Tibial artery (tissue), 4 donors: ENCODE results near the gene THBS1.

Source experiments
- DNase-seq, 2 donors: peaks; one replicate each; pipeline ENCODE4 v3.0.0-alpha.2; 2019
- H3K27ac ChIP-seq, 2 donors: fragments of 200-600 bp; sonication (generic) in 1 of 2; 1 replicate in 1 of 2; 2 replicates in 1 of 2; pipeline ENCODE4 v1.5.1; 2018 to 2019; ENCODE audit warnings: mild to moderate bottlenecking in 1 of 2
- H3K27me3 ChIP-seq, 2 donors: fragments of 200-600 bp; sonication (generic) in 1 of 2; one replicate each; pipeline versions ENCODE4 v1.5.1 to v1.6.0; 2016 to 2019
- H3K36me3 ChIP-seq, 3 donors: fragments of 200-600 bp; sonication (generic) in 2 of 3; one replicate each; pipeline ENCODE4 v1.5.1; 2016 to 2019; ENCODE audit warnings: mild to moderate bottlenecking in 2 of 3
- H3K4me1 ChIP-seq, 4 donors: fragments of 200-600 bp; sonication (generic) in 2 of 4; 1 replicate in 3 of 4; 2 replicates in 1 of 4; pipeline ENCODE4 v1.5.1; 2016 to 2019
- H3K4me3 ChIP-seq, 2 donors: fragments of 200-600 bp; sonication (generic) in 1 of 2; 1 replicate in 1 of 2; 2 replicates in 1 of 2; pipeline ENCODE4 v1.5.1; 2018 to 2019; ENCODE audit warnings: mild to moderate bottlenecking in 2 of 2
- H3K9me3 ChIP-seq, 3 donors: fragments of 200-600 bp; sonication (generic) in 1 of 3; one replicate each; pipeline ENCODE4 v1.5.1; 2016 to 2019
- intact Hi-C: fragments of 100-400 bp; cut with DNase I; formaldehyde crosslinking; loops from one replicate; pipeline ENCODE4 v1.15.0; 2023; ENCODE audit warnings: low total_unique reads
- TF ChIP-seq, protein P1 (sequence below), 2 experiments: fragments of 200-600 bp in 1 of 2; fragments of 450-650 bp in 1 of 2; IDR thresholded peaks; one replicate each; pipeline ENCODE4 v1.5.1; 2017 to 2019; ENCODE audit warnings: antibody characterized with exemption in 2 of 2, mild to moderate bottlenecking in 1 of 2, moderate library complexity in 1 of 2

Gene THBS1

DNA sequence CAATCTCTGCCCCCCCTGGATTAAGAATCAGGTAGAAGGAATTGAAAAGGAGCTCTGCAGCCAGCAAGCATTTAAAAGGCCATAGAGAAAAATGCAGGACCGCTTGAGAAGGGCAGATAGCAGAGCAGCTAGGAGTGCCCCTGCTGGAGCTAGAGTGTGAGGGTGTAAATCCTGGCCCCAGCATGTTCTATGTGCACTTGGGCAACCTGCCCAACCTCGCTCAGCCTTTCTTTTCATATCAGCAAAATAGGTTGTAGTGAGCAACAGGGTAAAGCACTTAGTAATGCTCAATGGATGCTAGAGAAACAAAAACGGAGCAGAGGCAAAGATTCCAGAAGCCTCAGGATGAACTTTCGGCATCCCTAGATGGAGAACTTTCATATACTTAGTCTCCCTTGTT is 25.0 kb upstream of the THBS1 start:
- no peaks in the 10 kb centered on the region for H3K27me3 ChIP-seq
- intact Hi-C loops = no loop called here
- H3K27ac ChIP-seq = no peak overlapping the region
- no peak for DNase-seq
- H3K4me1 ChIP-seq = no peaks in the 10 kb centered on the region
- TF ChIP-seq, protein P1, sequence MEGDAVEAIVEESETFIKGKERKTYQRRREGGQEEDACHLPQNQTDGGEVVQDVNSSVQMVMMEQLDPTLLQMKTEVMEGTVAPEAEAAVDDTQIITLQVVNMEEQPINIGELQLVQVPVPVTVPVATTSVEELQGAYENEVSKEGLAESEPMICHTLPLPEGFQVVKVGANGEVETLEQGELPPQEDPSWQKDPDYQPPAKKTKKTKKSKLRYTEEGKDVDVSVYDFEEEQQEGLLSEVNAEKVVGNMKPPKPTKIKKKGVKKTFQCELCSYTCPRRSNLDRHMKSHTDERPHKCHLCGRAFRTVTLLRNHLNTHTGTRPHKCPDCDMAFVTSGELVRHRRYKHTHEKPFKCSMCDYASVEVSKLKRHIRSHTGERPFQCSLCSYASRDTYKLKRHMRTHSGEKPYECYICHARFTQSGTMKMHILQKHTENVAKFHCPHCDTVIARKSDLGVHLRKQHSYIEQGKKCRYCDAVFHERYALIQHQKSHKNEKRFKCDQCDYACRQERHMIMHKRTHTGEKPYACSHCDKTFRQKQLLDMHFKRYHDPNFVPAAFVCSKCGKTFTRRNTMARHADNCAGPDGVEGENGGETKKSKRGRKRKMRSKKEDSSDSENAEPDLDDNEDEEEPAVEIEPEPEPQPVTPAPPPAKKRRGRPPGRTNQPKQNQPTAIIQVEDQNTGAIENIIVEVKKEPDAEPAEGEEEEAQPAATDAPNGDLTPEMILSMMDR (IDR thresholded peaks at IDR 0.05) = no peak
- H3K9me3 ChIP-seq = no peaks in the 10 kb centered on the region
- H3K4me3 ChIP-seq = no peak overlapping the region
- no peaks in the 10 kb centered on the region for H3K36me3 ChIP-seq

DNA sequence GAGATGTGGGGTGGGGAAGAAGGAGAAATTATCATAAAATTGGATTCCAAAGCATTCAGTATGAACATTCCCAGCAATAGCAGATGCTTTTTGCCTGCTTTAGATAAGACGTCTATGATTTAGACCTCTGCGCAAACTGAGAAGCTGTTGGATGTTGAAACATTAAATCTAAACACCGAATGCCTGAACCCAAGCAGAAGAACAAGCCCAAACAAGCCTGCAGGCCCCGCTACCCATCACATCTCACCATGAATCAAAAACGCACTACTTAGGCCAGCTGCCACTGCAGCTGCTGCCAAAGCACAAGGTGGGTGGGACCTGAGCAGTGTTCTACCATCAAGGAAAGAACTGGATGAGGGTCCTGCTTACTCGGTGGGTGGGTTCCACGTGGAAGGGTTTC is 24.4 kb upstream of the THBS1 start:
- Histone ChIP-seq H3K4me3 (no peak overlapping the region), H3K27me3 (no peaks in the 10 kb centered on the region), H3K9me3 (no peaks in the 10 kb centered on the region), H3K36me3 (no peaks in the 10 kb centered on the region), H3K4me1 (no peaks in the 10 kb centered on the region), H3K27ac (no peak overlapping the region)
- intact Hi-C loops = no loop called here
- no peak for DNase-seq
- TF ChIP-seq, protein P1 (IDR thresholded peaks at IDR 0.05) = no peak

DNA sequence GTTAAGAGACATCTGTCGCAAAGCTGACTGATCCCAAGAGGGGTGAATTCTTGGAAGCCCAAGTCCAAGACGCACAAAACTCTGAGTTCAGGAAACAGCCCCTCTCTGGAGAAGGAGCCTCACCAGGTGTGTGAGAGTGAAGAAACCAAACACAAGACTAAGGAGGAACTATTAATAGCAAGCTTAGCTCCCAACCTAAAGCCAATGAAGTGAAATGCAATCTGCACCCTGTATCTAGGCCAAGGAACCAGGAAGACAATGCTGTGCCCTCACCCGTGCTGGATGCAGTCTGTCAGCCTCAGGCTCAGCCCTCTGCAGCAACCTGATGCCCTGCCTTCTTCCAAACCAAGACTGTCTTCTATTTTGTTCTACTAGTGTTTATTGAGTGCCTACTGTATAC is 22.5 kb upstream of the THBS1 start:
- no peaks in the 10 kb centered on the region for H3K9me3 ChIP-seq
- no peak for DNase-seq
- H3K4me3 ChIP-seq = no peak overlapping the region
- no peaks in the 10 kb centered on the region for H3K36me3 ChIP-seq
- no peak overlapping the region for H3K27ac ChIP-seq
- TF ChIP-seq, protein P1 (IDR thresholded peaks at IDR 0.05) = no peak
- no peaks in the 10 kb centered on the region for H3K4me1 ChIP-seq
- H3K27me3 ChIP-seq = no peaks in the 10 kb centered on the region
- intact Hi-C loops = no loop called here

DNA sequence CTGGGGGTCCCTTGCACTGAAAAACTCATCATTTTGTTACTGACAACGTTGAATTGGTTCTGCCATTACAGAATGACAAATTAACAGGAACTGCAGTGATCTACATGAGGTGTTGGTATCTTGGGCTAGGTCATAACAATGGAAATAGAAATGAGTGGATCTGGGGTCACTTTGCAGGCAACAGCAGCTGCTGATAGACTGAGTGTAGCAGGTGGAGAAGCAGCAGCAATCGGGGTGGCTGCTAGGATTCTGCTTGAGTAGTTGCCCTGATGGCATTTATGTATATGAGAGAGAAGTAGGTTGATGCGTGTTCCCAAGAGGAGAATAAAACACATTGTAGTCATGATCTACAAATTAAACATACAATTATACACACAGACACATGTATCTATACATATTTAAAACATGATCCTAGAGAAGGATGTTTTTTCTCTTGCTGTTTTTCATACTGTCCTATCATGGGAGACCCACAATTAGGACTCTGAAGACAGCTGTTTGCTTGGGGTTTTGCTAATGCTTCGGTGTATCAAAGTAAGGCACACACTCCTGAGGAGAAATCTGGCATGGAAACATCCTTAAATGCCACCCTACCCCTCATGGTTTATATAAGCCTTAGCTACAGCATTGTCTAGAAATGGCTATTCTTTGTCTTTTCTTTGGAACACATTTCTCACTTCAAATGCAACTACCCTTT is 15.8 kb upstream of the THBS1 start:
- Histone ChIP-seq H3K27me3 (no peaks in the 10 kb centered on the region), H3K9me3 (no peaks in the 10 kb centered on the region), H3K4me3 (no peak overlapping the region), H3K36me3 (no peaks in the 10 kb centered on the region), H3K27ac (no peak overlapping the region), H3K4me1 (no peaks in the 10 kb centered on the region)
- no peak for DNase-seq
- TF ChIP-seq, protein P1 (IDR thresholded peaks at IDR 0.05) = no peak
- intact Hi-C loops = no loop called here

DNA sequence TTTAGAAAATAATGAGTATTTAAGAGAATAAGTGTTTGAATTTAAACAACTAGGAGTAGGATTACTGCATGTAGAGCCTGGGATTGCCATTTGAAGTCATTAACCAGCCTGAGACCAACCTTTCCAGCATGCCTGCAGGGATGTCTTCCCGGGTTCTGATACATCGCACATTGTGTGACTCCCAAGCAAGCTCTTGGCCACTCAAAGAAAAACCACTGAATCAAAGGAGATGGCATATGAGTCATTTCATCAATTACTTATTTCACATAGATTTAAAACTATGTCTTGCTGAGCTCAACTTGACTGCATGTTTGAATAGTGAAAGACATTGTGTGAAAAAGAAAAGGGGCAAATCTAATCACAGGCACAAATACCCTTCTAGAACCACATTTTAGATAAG is 15.0 kb upstream of the THBS1 start:
- intact Hi-C loops = no loop called here
- DNase-seq = no peak
- no peaks in the 10 kb centered on the region for H3K36me3 ChIP-seq
- no peaks in the 10 kb centered on the region for H3K9me3 ChIP-seq
- no peaks in the 10 kb centered on the region for H3K4me1 ChIP-seq
- no peaks in the 10 kb centered on the region for H3K27me3 ChIP-seq
- no peak overlapping the region for H3K4me3 ChIP-seq
- no peak overlapping the region for H3K27ac ChIP-seq
- TF ChIP-seq, protein P1 (IDR thresholded peaks at IDR 0.05) = no peak

DNA sequence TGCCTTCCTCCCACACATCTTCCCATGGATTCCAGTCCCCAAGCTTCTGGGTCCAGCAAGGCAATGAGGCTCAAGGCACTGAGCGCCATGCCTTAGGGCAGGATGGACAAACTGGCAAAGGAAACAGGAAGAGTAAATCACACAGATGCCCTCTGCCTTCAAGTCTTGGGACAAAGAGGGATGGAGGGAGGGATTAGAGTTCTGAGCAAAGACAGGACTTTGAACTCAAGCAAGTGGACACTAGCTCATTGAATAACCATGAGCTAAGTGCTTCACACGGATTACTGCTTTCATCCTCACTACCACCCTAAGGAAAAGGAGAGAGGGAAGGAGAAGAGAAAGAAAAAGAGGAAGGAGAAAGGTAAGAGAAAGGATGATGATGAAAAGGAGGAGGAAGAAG is 7.6 kb upstream of the THBS1 start:
- H3K27me3 ChIP-seq = no peaks in the 10 kb centered on the region
- H3K9me3 ChIP-seq = no peaks in the 10 kb centered on the region
- TF ChIP-seq, protein P1 (IDR thresholded peaks at IDR 0.05) = no peak
- no peaks in the 10 kb centered on the region for H3K36me3 ChIP-seq
- peaks cover 0 to 13% (median 0%) of the 10 kb centered on the region in 4 donors for H3K4me1 ChIP-seq
- intact Hi-C loops = loop anchor here (10.0 kb wide), 1 partner anchor 58 kb away; no protein-coding TSS in a partner anchor
- no peak for DNase-seq
- H3K27ac ChIP-seq = no peak overlapping the region
- H3K4me3 ChIP-seq = no peak overlapping the region
